ENCODE measurements around the gene ALAD. TPM values are rescaled to one million over a fixed set of nuclear protein-coding genes. Genes with fewer than 3 reads are reported as not detected.

Gene ALAD
- total and polyA plus RNA-seq, 9 of the 15 experiments (the other 6 are each of a cell fraction or from before 2014, with no cell fraction given), result 1.3 to 12.7 (median 6.8) TPM

DNA sequence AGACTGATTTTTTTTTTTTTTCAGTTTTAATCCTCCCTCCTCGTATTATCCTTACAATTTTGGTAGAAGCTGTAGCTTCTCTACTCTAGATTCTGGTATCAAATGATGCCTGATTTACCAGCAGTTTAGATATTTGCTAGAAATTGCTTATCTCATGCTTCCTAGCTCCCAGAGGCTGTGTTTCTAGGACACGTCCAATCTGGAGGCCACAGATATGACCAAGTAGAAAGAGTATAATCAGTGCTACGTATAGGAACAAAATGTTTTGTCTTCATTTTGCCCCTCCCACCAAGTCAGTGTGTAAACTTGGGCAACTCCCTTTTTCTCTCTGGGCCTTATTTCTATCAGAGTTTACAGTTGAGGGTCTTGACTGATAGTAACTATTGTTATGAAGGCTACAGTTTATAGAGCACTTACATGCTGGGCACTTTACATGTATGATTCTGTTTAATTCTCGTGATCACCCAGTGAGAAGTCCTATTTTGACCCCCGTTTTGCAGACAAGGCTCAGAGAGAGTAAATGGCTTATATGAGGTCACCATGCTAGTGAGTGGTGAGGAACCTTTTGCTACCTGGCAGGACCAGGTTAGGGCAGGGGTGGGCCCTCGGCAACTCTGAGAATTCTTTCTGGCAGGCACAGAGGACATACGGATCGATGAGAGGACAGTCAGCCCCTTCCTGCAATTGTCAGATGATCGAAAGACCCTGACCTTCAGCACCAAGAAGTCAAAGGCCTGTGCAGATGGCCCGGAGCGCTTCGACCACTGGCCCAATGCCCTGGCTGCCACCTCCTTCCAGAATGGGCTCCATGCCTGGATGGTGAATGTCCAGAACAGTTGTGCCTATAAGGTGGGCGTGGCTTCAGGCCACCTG is 31.9 kb downstream of the ALAD start (continued):
- TF ChIP-seq CCNT2 (IDR thresholded peaks at IDR 0.05; ENCODE audit: borderline replicate concordance, extremely low read depth, insufficient read length, low read depth, low read length), result peak; percentile 89
- TF ChIP-seq L3MBTL2 (IDR thresholded peaks at IDR 0.05), result no peak
- peak; percentile 86 to 89 for TF ChIP-seq FOXK2 (conservative IDR thresholded peaks at IDR 0.05 in 1 of 2, IDR thresholded peaks at IDR 0.05 in 1 of 2; ENCODE audit: low read depth in 2 of 2)
- no peak for TF ChIP-seq GABPA (tag; conservative IDR thresholded peaks at IDR 0.05; ENCODE audit: low read depth)
- TF ChIP-seq ZNF224 (CRISPR knock-in tag; IDR thresholded peaks at IDR 0.05), result no peak
- peak; percentile 74 for TF ChIP-seq NFE2 (IDR thresholded peaks at IDR 0.05; ENCODE audit: low read depth)
- peak; percentile 58; the same call in 1 of the 2 replicates for TF ChIP-seq MAFF (IDR thresholded peaks at IDR 0.05; ENCODE audit: low read length)
- TF ChIP-seq NFRKB (IDR thresholded peaks at IDR 0.05; ENCODE audit: low read depth), result no peak
- no peak for TF ChIP-seq IFI16 (CRISPR knock-in tag; IDR thresholded peaks at IDR 0.05)
- peak; percentile 95 for TF ChIP-seq PML (IDR thresholded peaks at IDR 0.05; ENCODE audit: low read length)
- TF ChIP-seq, protein P1, sequence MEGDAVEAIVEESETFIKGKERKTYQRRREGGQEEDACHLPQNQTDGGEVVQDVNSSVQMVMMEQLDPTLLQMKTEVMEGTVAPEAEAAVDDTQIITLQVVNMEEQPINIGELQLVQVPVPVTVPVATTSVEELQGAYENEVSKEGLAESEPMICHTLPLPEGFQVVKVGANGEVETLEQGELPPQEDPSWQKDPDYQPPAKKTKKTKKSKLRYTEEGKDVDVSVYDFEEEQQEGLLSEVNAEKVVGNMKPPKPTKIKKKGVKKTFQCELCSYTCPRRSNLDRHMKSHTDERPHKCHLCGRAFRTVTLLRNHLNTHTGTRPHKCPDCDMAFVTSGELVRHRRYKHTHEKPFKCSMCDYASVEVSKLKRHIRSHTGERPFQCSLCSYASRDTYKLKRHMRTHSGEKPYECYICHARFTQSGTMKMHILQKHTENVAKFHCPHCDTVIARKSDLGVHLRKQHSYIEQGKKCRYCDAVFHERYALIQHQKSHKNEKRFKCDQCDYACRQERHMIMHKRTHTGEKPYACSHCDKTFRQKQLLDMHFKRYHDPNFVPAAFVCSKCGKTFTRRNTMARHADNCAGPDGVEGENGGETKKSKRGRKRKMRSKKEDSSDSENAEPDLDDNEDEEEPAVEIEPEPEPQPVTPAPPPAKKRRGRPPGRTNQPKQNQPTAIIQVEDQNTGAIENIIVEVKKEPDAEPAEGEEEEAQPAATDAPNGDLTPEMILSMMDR (IDR thresholded peaks at IDR 0.05 in 2 of 3, conservative IDR thresholded peaks at IDR 0.05 in 1 of 3; ENCODE audit: insufficient read depth in 2 of 3, low read depth in 1 of 3, low read length in 3 of 3), result no peak
- TF ChIP-seq, protein P2, sequence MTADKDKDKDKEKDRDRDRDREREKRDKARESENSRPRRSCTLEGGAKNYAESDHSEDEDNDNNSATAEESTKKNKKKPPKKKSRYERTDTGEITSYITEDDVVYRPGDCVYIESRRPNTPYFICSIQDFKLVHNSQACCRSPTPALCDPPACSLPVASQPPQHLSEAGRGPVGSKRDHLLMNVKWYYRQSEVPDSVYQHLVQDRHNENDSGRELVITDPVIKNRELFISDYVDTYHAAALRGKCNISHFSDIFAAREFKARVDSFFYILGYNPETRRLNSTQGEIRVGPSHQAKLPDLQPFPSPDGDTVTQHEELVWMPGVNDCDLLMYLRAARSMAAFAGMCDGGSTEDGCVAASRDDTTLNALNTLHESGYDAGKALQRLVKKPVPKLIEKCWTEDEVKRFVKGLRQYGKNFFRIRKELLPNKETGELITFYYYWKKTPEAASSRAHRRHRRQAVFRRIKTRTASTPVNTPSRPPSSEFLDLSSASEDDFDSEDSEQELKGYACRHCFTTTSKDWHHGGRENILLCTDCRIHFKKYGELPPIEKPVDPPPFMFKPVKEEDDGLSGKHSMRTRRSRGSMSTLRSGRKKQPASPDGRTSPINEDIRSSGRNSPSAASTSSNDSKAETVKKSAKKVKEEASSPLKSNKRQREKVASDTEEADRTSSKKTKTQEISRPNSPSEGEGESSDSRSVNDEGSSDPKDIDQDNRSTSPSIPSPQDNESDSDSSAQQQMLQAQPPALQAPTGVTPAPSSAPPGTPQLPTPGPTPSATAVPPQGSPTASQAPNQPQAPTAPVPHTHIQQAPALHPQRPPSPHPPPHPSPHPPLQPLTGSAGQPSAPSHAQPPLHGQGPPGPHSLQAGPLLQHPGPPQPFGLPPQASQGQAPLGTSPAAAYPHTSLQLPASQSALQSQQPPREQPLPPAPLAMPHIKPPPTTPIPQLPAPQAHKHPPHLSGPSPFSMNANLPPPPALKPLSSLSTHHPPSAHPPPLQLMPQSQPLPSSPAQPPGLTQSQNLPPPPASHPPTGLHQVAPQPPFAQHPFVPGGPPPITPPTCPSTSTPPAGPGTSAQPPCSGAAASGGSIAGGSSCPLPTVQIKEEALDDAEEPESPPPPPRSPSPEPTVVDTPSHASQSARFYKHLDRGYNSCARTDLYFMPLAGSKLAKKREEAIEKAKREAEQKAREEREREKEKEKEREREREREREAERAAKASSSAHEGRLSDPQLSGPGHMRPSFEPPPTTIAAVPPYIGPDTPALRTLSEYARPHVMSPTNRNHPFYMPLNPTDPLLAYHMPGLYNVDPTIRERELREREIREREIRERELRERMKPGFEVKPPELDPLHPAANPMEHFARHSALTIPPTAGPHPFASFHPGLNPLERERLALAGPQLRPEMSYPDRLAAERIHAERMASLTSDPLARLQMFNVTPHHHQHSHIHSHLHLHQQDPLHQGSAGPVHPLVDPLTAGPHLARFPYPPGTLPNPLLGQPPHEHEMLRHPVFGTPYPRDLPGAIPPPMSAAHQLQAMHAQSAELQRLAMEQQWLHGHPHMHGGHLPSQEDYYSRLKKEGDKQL (CRISPR knock-in tag; IDR thresholded peaks at IDR 0.05; ENCODE audit: borderline replicate concordance), result no peak
- TF ChIP-seq ZEB2 (IDR thresholded peaks at IDR 0.05), result no peak
- no peak for TF ChIP-seq WHSC1 (IDR thresholded peaks at IDR 0.05; ENCODE audit: low read length)
- no peak for TF ChIP-seq MYBL2 (IDR thresholded peaks at IDR 0.05; ENCODE audit: low read depth)
- TF ChIP-seq MYBL2 (CRISPR knock-in tag; IDR thresholded peaks at IDR 0.05; ENCODE audit: borderline replicate concordance), result no peak
- TF ChIP-seq MEIS2 (IDR thresholded peaks at IDR 0.05; ENCODE audit: partially characterized antibody), result no peak
- peak; percentile 90 for TF ChIP-seq STAT5A (IDR thresholded peaks at IDR 0.05; ENCODE audit: borderline replicate concordance, low read length)
